ENCODE measurements around the gene ZNHIT2.
A peak's percentile ranks its signal among the peaks of the same experiment; 100 is the strongest.
"Not testable (repeated sequence)": the region's sequence is repeated elsewhere in the genome, so short reads cannot be mapped to it uniquely, and the experiment has no call there.

ZNHIT2 gene

DNA sequence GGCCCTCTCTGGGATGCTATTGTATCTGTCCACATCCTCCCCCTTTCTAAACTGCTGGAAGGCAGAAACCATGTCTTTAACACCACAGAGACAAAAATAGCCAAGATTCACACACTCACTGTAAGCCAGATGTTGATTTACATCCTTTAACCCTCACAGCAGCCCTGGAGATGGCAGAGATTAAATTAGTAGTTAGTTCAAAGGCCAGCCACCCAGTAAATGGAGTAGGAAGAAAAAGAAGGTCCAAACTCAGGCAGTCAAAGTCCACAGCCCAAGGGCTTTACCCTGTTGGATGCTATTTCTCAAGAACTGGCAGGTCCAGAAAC, 2.1 kb upstream of the ZNHIT2 start:
- no peak for DNase-seq (ENCODE audit: low spot score)

DNA sequence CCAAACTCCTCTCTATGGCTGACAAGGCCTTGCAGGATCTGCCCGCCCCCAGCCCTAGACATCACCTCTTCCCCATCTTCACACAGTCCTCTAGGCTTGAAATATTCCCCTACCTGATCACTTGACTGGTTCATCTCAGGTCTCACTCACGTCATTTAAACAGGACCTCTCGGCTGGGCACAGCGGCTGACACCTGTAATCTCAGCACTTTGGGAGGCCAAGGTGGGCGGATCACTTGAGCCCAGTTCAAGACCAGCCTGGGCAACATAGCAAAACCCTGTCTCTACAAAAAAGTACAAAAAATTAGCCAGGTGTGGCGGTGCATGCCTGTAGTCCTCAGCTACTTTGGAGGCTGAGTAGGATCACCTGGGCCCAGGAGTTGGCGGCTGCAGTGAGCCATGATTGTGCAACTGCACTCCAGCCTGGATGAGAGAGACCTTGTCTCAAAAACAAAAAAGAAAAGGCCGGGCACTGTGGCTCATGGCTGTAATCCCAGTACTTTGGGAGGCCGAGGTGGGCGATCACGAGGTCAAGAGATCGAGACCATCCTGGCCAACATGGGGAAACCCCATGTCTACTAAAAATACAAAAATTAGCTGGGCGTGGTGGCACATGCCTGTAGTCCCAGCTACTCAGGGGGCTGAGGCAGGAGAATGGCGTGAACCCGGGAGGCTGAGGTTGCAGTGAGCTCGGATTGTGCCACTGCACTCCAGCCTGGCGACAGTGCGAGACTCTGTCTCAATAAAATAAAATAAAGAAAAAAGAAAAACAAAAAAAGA, 1.6 kb upstream of the ZNHIT2 start:
- not testable (repeated sequence) for DNase-seq (ENCODE audit: low spot score)

DNA sequence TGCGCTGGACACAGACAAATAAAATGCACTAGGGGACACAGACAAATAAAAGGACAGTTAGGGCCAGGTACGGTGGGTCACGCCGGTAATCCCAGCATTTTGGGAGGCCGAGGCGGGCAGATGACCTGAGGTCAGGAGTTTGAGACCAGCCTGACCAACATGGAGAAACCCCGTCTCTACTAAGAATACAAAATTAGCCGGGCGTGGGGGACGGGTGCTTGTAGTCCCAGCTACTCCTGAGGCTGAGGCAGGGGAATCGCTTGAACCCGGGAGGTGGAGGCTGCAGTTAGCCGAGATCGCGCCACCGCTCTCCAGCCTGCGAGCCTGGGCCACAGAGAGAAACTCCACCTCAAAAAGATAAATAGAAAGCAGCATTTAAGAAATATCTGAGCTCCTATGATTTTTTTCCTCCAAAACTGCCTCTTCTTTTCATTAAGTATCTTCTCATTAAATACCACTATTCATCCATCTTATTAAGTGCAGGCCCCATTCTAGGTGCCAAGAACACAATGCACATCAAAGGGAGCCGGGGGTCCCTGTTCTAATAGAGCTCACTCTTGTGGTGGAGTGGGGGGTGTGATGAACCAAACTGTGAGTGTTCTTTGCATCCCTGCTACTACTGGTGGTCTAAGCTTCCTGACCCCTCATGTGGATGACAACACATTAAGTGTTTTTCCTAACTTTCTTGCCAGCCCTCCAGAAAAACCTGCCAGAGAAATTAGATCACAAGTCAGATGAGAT, 766 bp upstream of the ZNHIT2 start:
- no peak for DNase-seq (ENCODE audit: low spot score)

DNA sequence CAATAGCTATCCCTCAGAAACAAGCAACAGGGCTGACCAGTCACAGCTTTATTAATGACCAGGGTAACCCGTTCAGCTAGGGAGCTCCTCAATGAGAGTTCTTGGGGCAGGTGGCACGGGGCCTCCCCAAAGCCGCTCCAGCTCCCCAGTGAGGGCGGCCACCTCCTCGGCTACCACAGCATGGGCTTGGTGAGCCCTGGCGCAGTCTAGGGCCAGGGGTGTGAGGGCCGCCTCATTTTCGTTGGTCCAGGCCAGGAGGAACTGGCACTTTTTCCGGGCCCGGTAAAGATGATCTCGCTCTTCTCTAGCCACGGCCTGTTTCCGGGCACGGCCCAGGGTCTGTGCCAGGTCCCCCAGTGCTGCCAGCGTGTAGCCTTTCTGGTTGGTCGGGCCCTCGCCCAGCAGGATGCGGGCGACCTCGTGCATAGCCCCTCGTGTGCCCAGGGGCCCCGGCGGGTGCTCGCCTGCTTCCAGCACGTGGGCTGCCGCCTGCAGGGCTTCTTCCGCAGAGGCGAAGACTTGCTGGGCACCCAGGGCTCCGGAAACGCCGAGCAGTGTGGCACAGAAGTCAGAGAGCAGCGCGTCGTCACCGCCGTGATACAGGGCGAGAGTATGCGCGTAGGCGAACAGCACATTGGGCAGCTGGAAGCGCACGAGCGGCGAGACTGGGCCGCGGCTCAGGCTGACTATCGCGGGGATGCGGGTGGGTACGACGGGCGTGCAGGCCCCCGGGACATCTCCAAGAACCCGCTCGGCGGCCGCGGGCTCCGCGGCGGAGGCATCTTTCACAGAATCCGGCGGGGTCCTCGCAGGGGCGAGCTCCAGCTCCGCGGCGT, 913 bp downstream of the ZNHIT2 start:
- DNase-seq (ENCODE audit: low spot score), result no peak

DNA sequence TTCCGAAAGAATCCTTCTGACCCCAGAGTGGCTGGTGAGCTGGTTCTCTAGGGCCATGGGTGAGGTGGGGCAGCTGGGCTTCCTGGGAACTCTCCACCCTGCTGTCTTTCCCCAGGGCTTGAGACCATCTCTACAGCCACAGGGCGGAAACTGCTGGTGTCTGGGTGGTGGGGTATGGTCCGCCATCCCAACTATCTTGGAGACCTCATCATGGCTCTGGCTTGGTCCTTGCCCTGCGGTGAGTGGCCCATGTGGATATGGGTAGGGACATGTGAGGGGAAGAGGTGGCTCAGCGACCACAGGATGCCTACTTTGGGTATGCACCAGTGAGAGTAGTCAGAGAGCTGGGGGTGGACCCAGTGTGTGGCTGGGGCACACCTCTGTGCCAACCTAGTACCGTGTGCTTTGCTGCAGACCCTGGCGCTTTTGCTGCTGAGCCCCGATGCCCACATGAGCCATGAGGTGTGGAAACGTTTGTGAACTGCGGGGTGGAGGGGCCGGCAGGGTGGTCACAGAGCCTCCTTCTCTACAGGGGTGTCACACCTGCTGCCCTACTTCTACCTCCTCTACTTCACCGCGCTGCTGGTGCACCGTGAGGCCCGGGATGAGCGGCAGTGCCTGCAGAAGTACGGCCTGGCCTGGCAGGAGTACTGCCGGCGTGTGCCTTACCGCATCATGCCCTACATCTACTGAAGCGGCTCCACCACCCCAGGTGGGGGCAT, 2.0 kb downstream of the ZNHIT2 start:
- DNase-seq (ENCODE audit: low spot score), result no peak

DNA sequence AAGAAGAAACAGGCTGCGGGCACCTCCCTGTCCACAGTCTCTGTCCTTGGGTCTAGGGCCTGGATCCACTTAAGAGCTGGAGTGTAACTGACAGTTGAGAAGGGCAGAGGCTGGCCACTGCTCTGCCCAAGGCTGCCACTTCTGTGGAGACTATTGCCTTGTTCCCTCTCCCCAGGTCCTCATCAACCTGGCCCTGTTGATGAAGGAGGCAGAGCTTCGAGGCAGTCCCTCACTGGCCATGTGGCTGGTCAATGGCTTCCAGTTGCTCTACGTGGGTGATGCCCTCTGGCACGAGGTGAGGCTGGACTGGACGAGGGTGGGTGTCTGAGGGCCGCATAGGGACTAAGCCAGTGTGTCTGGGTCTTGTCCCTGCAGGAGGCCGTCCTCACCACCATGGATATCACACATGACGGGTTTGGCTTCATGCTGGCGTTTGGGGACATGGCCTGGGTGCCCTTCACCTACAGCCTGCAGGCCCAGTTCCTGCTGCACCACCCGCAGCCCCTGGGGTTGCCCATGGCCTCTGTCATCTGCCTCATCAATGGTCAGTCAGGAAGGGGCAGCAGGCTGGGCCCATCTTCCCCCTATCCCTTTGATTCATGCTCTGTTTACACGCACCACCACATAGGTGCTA, 2.8 kb downstream of the ZNHIT2 start:
- no peak for DNase-seq (ENCODE audit: low spot score)

DNA sequence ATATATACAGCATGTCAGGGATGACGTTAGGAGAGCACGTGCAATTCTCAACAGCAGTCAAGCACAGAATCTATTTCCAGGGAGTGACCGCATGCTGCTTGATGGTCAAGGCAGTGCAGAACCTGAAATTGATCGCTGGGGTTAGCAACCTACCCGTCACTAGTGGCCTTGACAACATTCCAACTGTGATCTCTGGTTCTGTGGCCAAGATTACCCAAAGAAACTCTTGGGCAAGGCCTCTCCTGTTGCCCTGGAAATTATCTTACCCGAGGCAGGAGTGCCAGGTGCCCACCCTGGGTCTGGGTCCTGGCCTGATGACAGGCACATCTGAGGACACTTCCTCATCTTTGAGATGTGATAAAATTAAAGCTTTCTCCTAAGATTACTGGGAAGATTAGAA, 3.7 kb downstream of the ZNHIT2 start:
- DNase-seq (ENCODE audit: low spot score), result no peak

DNA sequence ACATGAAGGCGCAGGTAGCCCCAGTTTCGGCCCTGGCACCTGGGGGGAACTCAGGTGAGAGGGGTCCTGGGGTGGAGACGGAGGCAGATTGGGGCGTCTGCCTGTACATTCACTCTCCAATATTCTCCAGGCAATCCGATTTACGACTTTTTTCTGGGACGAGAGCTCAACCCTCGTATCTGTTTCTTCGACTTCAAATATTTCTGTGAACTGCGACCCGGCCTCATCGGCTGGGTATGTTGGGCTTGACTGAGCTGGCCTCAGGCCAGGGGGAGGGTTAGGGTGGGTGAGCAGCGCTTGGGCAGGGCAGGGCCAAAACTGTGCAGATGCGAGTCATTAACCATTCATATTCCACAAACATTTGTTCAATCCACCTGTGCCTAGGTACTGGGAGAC, 4.1 kb downstream of the ZNHIT2 start:
- no peak for DNase-seq (ENCODE audit: low spot score)

DNA sequence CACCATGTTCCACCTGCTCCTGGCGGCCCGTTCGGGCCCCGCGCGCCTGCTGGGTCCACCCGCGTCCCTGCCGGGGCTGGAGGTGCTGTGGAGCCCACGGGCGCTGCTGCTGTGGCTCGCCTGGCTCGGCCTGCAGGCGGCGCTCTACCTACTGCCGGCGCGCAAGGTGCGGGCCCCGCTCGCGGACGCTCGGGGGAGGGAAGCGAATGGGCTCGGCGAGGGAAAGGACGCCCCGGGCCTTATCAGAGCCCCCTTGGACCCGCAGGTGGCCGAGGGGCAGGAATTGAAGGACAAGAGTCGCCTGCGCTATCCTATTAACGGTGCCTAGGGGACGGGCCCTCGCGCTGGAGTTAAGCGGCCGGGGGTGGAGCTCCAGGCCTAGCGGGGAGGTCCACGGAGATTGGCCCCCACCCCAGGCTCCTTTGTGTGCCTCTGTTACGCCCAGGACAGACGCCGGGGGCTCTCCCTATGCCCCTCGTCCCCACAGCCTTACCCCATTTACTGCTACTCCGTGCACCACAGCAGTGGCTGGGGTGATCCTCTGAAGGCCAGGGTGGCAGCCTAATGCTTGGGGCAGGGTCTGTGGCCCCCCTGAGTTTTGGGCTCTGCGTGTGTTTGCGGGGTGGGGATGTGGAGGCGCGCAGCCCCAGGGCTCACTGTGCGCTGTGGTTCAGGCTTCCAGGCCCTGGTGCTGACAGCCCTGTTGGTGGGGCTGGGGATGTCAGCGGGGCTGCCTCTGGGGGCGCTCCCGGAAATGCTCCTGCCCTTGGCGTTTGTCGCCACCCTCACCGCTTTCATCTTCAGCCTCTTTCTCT, 4.7 kb downstream of the ZNHIT2 start:
- DNase-seq (ENCODE audit: low spot score), result no peak

DNA sequence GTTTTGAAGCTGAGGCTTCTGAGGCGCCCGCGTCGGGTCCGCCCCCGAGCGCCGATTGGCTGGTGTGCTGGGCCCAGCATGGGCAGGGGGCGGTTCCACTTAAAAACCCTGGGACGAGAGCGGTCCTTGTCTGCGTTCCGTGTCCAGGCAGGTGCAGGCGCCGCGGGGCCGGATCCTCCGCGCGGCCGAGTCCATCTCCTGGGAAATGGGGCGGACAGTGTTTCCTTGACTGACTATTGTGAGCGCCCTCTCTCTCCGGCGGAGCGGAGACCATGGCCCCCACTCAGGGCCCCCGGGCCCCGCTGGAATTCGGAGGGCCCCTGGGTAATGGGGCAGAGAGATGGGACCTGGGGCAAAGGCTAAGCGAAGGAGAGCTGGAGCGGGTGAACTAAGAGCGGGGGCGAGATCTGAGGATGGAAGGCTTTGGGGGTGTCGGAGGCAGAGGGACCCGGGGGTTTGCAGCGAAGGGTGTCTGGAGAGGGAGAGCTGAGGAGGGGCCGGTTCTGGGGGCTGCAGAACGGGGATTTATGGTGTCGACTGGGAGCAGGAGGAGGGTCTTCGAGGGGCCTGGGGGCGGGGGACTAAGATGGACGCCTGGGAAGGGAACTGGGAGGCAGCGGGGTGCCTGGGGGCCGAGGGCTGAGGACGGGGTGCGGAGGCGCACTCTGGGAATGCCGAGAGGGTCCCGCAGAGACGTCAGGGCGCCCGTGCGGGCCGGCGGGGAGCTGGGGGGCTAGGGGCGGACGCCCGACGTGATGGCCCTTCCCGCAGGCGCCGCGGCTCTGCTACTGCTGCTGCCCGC, 5.6 kb downstream of the ZNHIT2 start, which contains the start of gene TM7SF2:
Gene TM7SF2 (plus strand): TSS at position 129 of the 802 bp plus-strand sequence. CDS start 144 bp downstream, at position 273.
- DNase-seq (ENCODE audit: low spot score), result peak; percentile 97

DNA sequence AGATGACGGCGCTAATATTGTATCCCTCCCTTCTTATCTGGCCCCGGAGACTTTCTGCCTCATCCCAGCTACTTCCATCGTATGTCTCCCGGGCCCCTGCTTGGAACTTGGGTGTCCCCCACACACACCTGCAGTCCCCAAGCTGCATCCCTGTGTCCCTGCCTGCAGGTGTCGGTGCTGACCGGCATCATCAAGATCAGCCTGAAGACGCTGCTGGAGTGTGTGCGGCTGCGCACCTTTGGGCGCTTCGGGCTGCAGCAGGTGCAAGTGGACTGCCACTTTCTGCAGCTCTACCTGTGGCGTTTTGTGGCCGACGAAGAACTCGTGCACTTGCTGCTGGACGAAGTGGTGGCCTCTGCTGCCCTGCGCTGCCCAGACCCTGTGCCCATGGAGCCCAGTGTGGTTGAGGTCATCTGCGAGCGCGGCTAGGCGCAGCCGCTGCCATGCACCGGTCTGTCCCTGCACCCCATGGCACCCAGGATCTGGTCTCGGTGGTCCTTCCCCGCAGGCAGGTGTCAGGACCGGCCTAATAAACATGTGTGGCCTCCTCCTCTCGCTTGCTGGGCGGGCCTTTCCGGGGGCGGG, 6.2 kb downstream of the ZNHIT2 start:
- DNase-seq (ENCODE audit: low spot score), result no peak

DNA sequence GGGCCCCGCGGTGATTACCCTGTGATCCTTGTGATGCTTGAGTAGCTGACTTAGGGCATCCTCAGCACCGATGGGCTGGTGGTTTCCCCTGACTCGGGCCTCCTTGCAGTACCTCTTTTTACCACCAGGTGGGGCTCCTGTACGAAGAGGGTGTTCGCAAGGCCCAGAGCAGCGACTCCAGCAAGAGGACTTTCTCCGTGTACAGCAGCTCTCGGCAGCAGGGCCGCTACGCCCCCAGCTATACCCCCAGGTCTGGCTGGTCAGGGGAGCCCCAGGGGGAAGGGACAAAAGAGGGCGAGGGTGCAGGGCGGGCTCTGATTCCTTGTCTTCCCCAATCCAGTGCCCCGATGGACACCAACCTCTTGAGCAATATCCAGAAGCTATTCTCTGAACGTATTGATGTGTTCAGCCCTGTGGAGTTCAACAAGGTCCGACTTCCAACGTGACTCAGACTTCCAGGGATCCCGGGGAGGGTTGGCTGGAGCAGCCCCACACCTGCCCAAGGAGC, 7.1 kb downstream of the ZNHIT2 start:
- peak; percentile 82 for DNase-seq (ENCODE audit: low spot score)

DNA sequence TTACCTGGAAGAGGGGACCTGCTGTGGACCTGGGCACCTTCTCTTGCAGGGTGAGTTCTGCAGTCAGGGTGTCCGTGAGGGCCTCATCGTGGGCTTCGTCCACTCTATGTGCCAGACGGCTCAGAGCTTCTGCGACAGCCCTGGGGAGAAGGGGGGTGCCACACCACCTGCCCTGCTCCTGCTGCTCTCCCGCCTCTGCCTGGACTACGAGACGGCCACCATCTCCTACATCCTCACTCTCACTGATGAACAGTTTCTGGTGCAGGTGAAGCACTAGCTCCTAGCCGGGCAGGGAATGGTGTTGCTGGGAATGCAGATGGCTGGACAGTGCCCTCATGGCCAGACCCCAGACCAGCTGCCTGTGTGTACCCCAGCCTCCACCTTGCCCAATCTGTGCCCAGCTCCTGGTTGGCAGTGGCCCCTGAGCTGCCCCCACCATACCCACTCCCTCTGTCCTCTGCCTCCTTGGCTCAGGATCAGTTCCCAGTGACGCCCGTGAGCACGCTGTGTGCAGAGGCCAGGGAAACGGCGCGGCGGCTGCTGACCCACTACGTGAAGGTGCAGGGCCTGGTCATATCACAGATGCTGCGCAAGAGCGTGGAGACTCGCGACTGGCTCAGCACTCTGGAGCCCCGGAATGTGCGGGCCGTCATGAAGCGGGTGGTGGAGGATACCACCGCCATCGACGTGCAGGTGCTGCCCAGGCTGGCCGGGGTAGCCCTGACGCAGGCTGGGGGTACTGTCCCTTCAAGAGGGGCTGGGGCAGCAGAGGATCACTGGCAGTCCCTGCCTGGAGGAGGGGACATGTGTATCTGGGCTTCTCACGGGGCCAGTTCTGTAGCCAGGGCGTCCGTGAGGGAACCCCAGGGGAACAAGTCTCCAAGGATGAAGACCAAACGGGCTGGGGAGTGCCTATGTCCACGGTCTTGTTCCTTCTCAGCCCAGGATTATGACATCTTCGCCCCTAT, 8.0 kb downstream of the ZNHIT2 start:
- DNase-seq (ENCODE audit: low spot score), result no peak

DNA sequence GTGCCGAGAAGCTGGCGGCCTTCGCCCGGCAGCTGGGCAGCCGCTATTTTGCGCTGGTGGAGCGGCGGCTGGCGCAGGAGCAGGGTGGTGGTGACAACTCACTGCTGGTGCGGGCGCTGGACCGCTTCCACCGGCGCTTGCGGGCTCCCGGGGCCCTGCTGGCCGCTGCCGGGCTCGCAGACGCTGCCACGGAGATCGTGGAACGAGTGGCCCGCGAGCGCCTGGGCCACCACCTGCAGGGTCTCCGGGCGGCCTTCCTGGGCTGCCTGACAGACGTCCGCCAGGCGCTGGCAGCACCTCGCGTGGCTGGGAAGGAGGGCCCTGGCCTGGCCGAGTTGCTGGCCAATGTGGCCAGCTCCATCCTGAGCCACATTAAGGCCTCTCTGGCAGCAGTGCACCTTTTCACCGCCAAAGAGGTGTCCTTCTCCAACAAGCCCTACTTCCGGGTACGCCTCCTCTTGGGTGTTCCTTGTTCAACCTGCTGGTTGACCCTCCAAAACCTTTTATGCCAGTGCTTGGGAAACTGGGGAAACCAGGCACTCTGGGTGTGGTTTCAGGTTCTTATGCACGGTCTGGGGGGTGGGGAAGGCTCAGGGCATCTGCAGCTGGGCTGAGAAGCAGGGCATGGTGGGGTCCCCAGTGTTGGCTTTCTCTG, 8.9 kb downstream of the ZNHIT2 start:
- DNase-seq (ENCODE audit: low spot score), result no peak

DNA sequence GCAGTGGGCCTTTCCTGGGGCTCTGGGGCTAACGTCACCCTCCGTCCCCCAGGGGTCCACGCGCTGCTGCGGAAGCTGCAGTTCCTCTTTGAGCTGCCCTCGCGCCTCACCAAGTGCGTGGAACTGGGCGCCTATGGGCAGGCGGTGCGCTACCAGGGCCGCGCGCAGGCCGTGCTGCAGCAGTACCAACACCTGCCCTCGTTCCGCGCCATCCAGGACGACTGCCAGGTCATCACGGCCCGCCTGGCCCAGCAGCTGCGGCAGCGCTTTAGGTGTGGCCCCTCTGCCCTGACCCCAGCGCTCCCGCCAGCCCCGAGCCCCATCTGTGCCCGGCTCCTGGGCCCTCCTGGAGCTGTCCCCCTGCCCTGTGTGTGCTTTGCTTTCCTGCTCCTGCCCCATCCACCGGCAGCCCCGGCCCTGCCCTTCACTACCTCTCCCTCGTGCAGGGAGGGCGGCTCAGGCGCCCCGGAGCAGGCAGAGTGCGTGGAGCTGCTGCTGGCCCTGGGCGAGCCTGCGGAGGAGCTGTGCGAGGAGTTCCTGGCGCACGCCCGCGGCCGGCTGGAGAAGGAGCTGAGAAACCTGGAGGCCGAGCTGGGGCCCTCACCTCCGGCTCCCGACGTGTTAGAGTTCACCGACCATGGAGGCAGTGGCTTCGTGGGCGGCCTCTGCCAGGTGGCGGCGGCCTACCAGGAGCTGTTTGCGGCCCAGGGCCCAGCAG, 9.6 kb downstream of the ZNHIT2 start:
- no peak for DNase-seq (ENCODE audit: low spot score)

DNA sequence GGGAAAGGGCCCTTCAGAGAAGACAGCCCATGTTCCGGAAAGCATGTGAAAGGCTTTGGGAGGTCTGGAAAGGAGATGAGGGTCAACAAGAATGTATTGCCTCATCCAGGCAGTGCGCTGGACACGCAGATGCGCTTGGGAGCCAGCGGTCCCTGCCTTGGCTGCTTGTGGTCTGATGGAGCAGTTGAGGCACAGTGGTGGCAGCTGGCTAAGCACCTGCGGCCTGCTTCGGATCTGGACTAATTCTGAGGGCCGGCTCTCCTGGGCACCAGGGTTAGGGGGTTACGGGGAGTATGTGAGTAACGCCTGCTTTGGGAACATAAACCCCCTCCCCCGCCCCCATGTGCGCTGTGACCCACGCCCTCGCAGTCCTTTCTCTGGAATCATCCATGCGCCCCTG, 10.4 kb downstream of the ZNHIT2 start:
- DNase-seq (ENCODE audit: low spot score), result no peak

DNA sequence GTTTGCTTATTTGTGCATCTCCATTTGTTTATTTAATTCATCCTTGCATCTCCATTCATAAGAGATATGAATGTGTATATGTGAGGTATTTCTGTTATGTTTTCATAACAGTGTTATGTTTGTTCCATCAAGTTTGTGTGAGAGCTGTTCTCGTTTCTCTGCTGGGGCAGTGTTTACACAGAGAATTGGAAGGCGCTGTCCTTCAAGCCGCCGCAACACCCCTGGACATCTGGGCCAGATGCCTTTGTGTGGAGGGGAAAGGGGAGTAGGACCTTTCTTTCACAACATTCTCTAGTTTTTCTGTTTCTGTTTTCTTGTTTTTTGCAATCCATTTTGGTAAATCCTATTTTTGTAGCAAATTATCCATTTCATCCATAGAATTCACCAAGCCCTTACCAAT, 12.9 kb downstream of the ZNHIT2 start:
- DNase-seq (ENCODE audit: low spot score), result no peak

All from globus pallidus (tissue), 1 donor.